GM12878 (cell line): Measurements from ENCODE around the gene SLC25A44. TPM values are rescaled to one million over a fixed set of nuclear protein-coding genes. Genes with fewer than 3 reads are reported as not detected.
A peak's percentile ranks its signal among the peaks of the same experiment; 100 is the strongest.

ENCODE experiments used
- ATAC-seq: fragments of 200-7000 bp; cut with Tn5 transposase; 3 replicates; pipeline ENCODE4 v1.9.1; 2020; ENCODE audit warnings: mild to moderate bottlenecking, moderate library complexity
- BruUV-seq: library from RNA; stranded (reverse); fragments of 400-500 nt; replicated peaks from 2 replicates; lab custom pipeline; 2021; lab: Mats Ljungman, UMichigan
- CTCF ChIA-PET: fragments of 300-600 bp; sonication (Branson Sonifier 250); formaldehyde crosslinking; extraction: SDS; loops from one replicate; lab custom pipeline; 2021; ENCODE audit warnings: inconsistent platforms; lab: Yijun Ruan, JAX
- POLR2A ChIA-PET: fragments of 350-600 bp; formaldehyde crosslinking; extraction: SDS; loops from one replicate; lab custom pipeline; 2021; ENCODE audit warnings: inconsistent platforms; lab: Charles Lee
- RAD21 ChIA-PET: fragments of 300-600 bp; sonication (Branson Sonifier 250); formaldehyde crosslinking; loops from one replicate; lab custom pipeline; 2023; ENCODE audit warnings: antibody characterized with exemption; ENCODE audit not compliant: unreplicated experiment; lab: Charles Lee
- SMC1A ChIA-PET: fragments of 300-600 bp; sonication (Branson Sonifier 250); formaldehyde crosslinking; loops from one replicate; lab custom pipeline; 2023; ENCODE audit not compliant: unreplicated experiment, uncharacterized antibody; lab: Charles Lee
- DNase-seq: peaks from one replicate; pipeline ENCODE4 v3.0.0-alpha.2; 2011; ENCODE audit warnings: low read depth, low spot score
- FAIRE-seq: peaks from 3 replicates; lab custom pipeline; 2011; peaks lifted over from hg19 to GRCh38; lab: Jason Lieb, UNC
- H2AFZ ChIP-seq: 2 replicates; pipeline ENCODE4 v1.6.0; 2011; ENCODE audit warnings: low read depth, low read length, control low read depth; ENCODE audit not compliant: control insufficient read depth
- H3K27ac ChIP-seq: 2 replicates; pipeline ENCODE4 v1.5.1; 2011; ENCODE audit warnings: control low read depth; ENCODE audit not compliant: control insufficient read depth, insufficient read depth
- H3K27me3 ChIP-seq, 2 experiments: replicated peaks in 1 of 2; 2 replicates each; pipeline versions ENCODE4 v1.6.0 to v1.6.1; 2011; ENCODE audit warnings: low read length in 1 of 2; ENCODE audit not compliant: control insufficient read depth in 2 of 2, insufficient read depth in 2 of 2
- H3K36me3 ChIP-seq, 2 experiments: 2 replicates each; pipeline ENCODE4 v1.5.1; 2011; ENCODE audit warnings: low read length in 1 of 2; ENCODE audit not compliant: control insufficient read depth in 2 of 2, insufficient read depth in 2 of 2
- H3K4me1 ChIP-seq: 2 replicates; pipeline ENCODE4 v1.6.1; 2011; ENCODE audit warnings: mild to moderate bottlenecking, low read length, moderate library complexity, mixed read lengths; ENCODE audit not compliant: control insufficient read depth, insufficient read depth
- H3K4me2 ChIP-seq: 2 replicates; pipeline ENCODE4 v1.6.0; 2011; ENCODE audit warnings: control low read depth; ENCODE audit not compliant: control insufficient read depth, insufficient read depth
- H3K4me3 ChIP-seq: fragments of 200-600 bp; sonication (generic); 2 replicates; pipeline ENCODE4 v1.5.1; 2016
- H3K79me2 ChIP-seq: 2 replicates; pipeline ENCODE4 v1.6.0; 2011; ENCODE audit warnings: low read length; ENCODE audit not compliant: control insufficient read depth, insufficient read depth
- H3K9ac ChIP-seq: 2 replicates; pipeline ENCODE4 v1.8.0; 2011; ENCODE audit warnings: low read length, control low read depth, mixed read lengths; ENCODE audit not compliant: control insufficient read depth, insufficient read depth
- H3K9me3 ChIP-seq: replicated peaks from 3 replicates; pipeline ENCODE4 v1.5.1; 2011; ENCODE audit warnings: mild to moderate bottlenecking, low read length; ENCODE audit not compliant: control insufficient read depth, insufficient read depth
- H4K20me1 ChIP-seq: 2 replicates; pipeline ENCODE4 v1.6.0; 2011; ENCODE audit not compliant: control insufficient read depth, insufficient read depth
- ASH2L ChIP-seq: fragments of 300-600, 200-600 bp; sonication (generic); IDR thresholded peaks from 2 replicates; pipeline ENCODE4 v1.6.1; 2017; ENCODE audit warnings: low read depth, mild to moderate bottlenecking, borderline replicate concordance
- BHLHE40 ChIP-seq, 2 experiments: fragments of 450-650 bp in 1 of 2; IDR thresholded peaks; 2 replicates each; pipeline ENCODE4 v1.6.1; 2011 to 2017; ENCODE audit warnings: low read depth in 2 of 2, borderline replicate concordance in 1 of 2, improper control_type of control experiment in 1 of 2, low read length in 1 of 2, mild to moderate bottlenecking in 1 of 2
- IKZF1 ChIP-seq: fragments of 450-650 bp; conservative IDR thresholded peaks from 2 replicates; pipeline ENCODE4 v1.6.1; 2017; ENCODE audit warnings: antibody characterized with exemption, mild to moderate bottlenecking
- POLR2A ChIP-seq: IDR thresholded peaks from 2 replicates; pipeline ENCODE4 v1.6.1; 2011; ENCODE audit warnings: low read depth, mild to moderate bottlenecking, low read length
- YY1 ChIP-seq: IDR thresholded peaks from 2 replicates; pipeline ENCODE4 v1.6.1; 2011; ENCODE audit warnings: low read depth, mild to moderate bottlenecking, low read length
- ZNF217 ChIP-seq: fragments of 450-650 bp; IDR thresholded peaks from 2 replicates; pipeline ENCODE4 v1.6.1; 2017; ENCODE audit warnings: antibody characterized with exemption, mild to moderate bottlenecking
- ZNF687 ChIP-seq: fragments of 450-650 bp; IDR thresholded peaks from 2 replicates; pipeline ENCODE4 v1.6.1; 2017; ENCODE audit warnings: mild to moderate bottlenecking, moderate library complexity
- WGBS: methylation state at CpG from one replicate; pipeline ENCODE4 v1.1.6; 2016; ENCODE audit warnings: low lambda C conversion rate; ENCODE audit not compliant: insufficient replicate concordance, insufficient coverage; ENCODE audit errors: missing lambda C conversion rate; 5-methylcytosine and 5-hydroxymethylcytosine counted together
- in situ Hi-C: fragments of 300-500 bp; cut with MboI; formaldehyde crosslinking; loops from 9 replicates; pipeline ENCODE4 v1.14.3; 2018; ENCODE audit warnings: mixed read lengths
- intact Hi-C: fragments of 100-400 bp; cut with micrococcal nuclease; formaldehyde crosslinking; loops from one replicate; pipeline ENCODE4 v1.14.2; 2022; ENCODE audit not compliant: unreplicated experiment
- polyA plus RNA-seq, 11 experiments: library from polyadenylated mRNA; depleted of rRNA in 4 of 11; unstranded in 6 of 11; stranded (reverse) in 5 of 11; fragments of >200 nt; fragmentation: Nextera tagmentation in 4 of 11; fragmentation: Illumina TruSeq in 1 of 11; extraction: Ambion mirVana in 4 of 11; extraction: Trizol in 1 of 11; gene quantifications; 1 replicate in 1 of 11; 2 replicates in 10 of 11; pipeline versions ENCODE4 v1.2.1 to v1.2.3, GENCODE V29; 2011 to 2016; ENCODE audit warnings: inconsistent platforms in 2 of 11, missing spikeins in 2 of 11, low read depth in 1 of 11
- total RNA-seq, 4 experiments: library from RNA; depleted of rRNA in 3 of 4; stranded (reverse); fragments of >200 nt in 3 of 4; fragmentation: Illumina TruSeq in 1 of 4; extraction: Trizol in 1 of 4; gene quantifications; 2 replicates each; pipeline versions ENCODE4 v1.2.1 to v1.2.3, GENCODE V29; 2013 to 2021

SLC25A44 gene
- total and polyA plus RNA-seq, 10 of the 15 experiments (the other 5 are each of a cell fraction or from before 2014, with no cell fraction given) = 7.1 to 43.3 (median 30.4) TPM

- TF ChIP-seq ZNF687 (peak; percentile 47; the same call in 1 of the 2 replicates), ASH2L (peak; percentile 80; the same call in 1 of the 2 replicates)
These were observed 5.0 kb downstream of the SLC25A44 start (continued) for GRCh38 chr1:156198831-156199349.

GRCh38 chr1:156200044-156200443 lies 6.1 kb downstream of the SLC25A44 start:
- ChIA-PET POLR2A (interaction anchor here (0.6 to 11.8 kb wide), 5 partner anchors 12 to 49 kb away, joined by 4 to 158 read pairs (median 4); partner anchors contain the start of genes PMF1 and SEMA4A), RAD21 (interaction anchor here (2.5 to 7.4 kb wide), 4 partner anchors 12 to 49 kb away, joined by 9 to 139 read pairs (median 54); partner anchors contain the start of genes PMF1 and SEMA4A), CTCF (interaction anchor here (0.6 to 7.2 kb wide), 8 partner anchors 13 to 254 kb away, joined by 3 to 76 read pairs (median 9); partner anchors contain the start of genes PMF1 and SEMA4A), SMC1A (interaction anchor here (2.1 to 6.5 kb wide), 5 partner anchors 12 to 53 kb away, joined by 6 to 50 read pairs (median 32); partner anchors contain the start of genes PMF1 and SEMA4A)
- Histone ChIP-seq H3K27ac (no peak overlapping the region), H3K9me3 (no peaks in the 10 kb centered on the region), H3K27me3 (no peaks in the 10 kb centered on the region), H4K20me1 (no peaks in the 10 kb centered on the region), H3K79me2 (peaks cover 73% of the 10 kb centered on the region), H3K36me3 (peaks cover 8 to 15% of the 10 kb centered on the region in 2 experiments; a peak in 3 of 4 replicates), H3K4me1 (peaks cover 11% of the 10 kb centered on the region), H3K9ac (no peak overlapping the region), H2AFZ (no peak overlapping the region), H3K4me2 (peak overlapping the region; percentile 38), H3K4me3 (no peak overlapping the region)
- WGBS = 90% methylated on average over 8 of the region's 8 CpGs
- no peak for ATAC-seq
- BruUV-seq = no TSS peak
- TF ChIP-seq YY1 = no peak
- TF ChIP-seq IKZF1 = no peak
- no peak for TF ChIP-seq ZNF217
- TF ChIP-seq POLR2A = 0 out of 2 replicates have a peak, but pooled peaks have one; percentile 23
- TF ChIP-seq BHLHE40 (IDR thresholded peaks at IDR 0.05; ENCODE audit: borderline replicate concordance in 1 of 2, low read depth in 2 of 2, low read length in 1 of 2) = no peak
- no peak for DNase-seq
- in situ Hi-C loops (no loop called here), intact Hi-C loops (no loop called here)
- FAIRE-seq = no peak
